GM23338 (cell line): Measurements from ENCODE around the gene IFNL3. TPM values are rescaled to one million over a fixed set of nuclear protein-coding genes. Genes with fewer than 3 reads are reported as not detected.
"Not testable (repeated sequence)": the region's sequence is repeated elsewhere in the genome, so short reads cannot be mapped to it uniquely, and the experiment has no call there.

ENCODE experiments used
- ATAC-seq: fragments of 200-7000 bp; cut with Tn5 transposase; 3 replicates; pipeline ENCODE4 v1.9.1; 2020
- DNase-seq: peaks from one replicate; pipeline ENCODE4 v3.0.0-alpha.2; 2015; ENCODE audit warnings: low spot score
- H2AFZ ChIP-seq: fragments of 200-600 bp; sonication (generic); 2 replicates; pipeline ENCODE4 v1.8.0; 2016; ENCODE audit warnings: antibody characterized with exemption, mild to moderate bottlenecking, moderate library complexity
- H3F3A ChIP-seq: fragments of 200-600 bp; sonication (generic); replicated peaks from 2 replicates; pipeline ENCODE4 v1.8.0; 2017; ENCODE audit warnings: antibody characterized with exemption, mixed run types, low read depth
- H3K27ac ChIP-seq: fragments of 200-600 bp; sonication (generic); 2 replicates; pipeline ENCODE4 v1.6.1; 2016; ENCODE audit warnings: low read depth
- H3K27me3 ChIP-seq: fragments of 200-600 bp; sonication (generic); 2 replicates; pipeline ENCODE4 v1.8.0; 2016; ENCODE audit warnings: mild to moderate bottlenecking, mixed run types, moderate library complexity; ENCODE audit not compliant: insufficient read depth
- H3K36me3 ChIP-seq: fragments of 200-600 bp; sonication (generic); 2 replicates; pipeline ENCODE4 v1.8.0; 2016; ENCODE audit warnings: mild to moderate bottlenecking; ENCODE audit not compliant: insufficient read depth
- H3K4me1 ChIP-seq: fragments of 200-600 bp; sonication (generic); 2 replicates; pipeline ENCODE4 v1.8.0; 2016; ENCODE audit warnings: mild to moderate bottlenecking, moderate library complexity; ENCODE audit not compliant: insufficient read depth
- H3K4me2 ChIP-seq: fragments of 200-600 bp; sonication (generic); 2 replicates; pipeline ENCODE4 v1.7.1; 2017; ENCODE audit warnings: mixed run types
- H3K4me3 ChIP-seq: fragments of 200-600 bp; sonication (generic); 2 replicates; pipeline ENCODE4 v1.6.1; 2016; ENCODE audit warnings: mixed run types
- H3K79me2 ChIP-seq: fragments of 200-600 bp; sonication (generic); replicated peaks from 2 replicates; pipeline ENCODE4 v1.8.0; 2017; ENCODE audit warnings: mild to moderate bottlenecking; ENCODE audit not compliant: insufficient read depth
- H3K9me2 ChIP-seq: fragments of 200-600 bp; sonication (generic); 2 replicates; pipeline ENCODE4 v1.8.0; 2017; ENCODE audit not compliant: insufficient read depth
- H4K20me1 ChIP-seq: fragments of 200-600 bp; sonication (generic); replicated peaks from 2 replicates; pipeline ENCODE4 v1.8.0; 2017; ENCODE audit warnings: mild to moderate bottlenecking; ENCODE audit not compliant: insufficient read depth
- H3K27ac Mint-ChIP-seq: 2 replicates; pipeline ENCODE4 v1.8.0; 2020; ENCODE audit warnings: inconsistent platforms, mild to moderate bottlenecking, moderate library complexity, mixed read lengths
- H3K27me3 Mint-ChIP-seq: 3 replicates; pipeline ENCODE4 v1.8.0; 2022; ENCODE audit warnings: low read depth, mild to moderate bottlenecking, moderate library complexity, mixed read lengths, inconsistent platforms; ENCODE audit not compliant: insufficient read depth, poor library complexity
- H3K36me3 Mint-ChIP-seq: 3 replicates; pipeline ENCODE4 v1.8.0; 2021; ENCODE audit warnings: low read depth, mild to moderate bottlenecking, inconsistent platforms, moderate library complexity, mixed read lengths
- H3K4me1 Mint-ChIP-seq: 3 replicates; pipeline ENCODE4 v1.8.0; 2020; ENCODE audit warnings: mild to moderate bottlenecking, inconsistent platforms, mixed read lengths
- H3K4me3 Mint-ChIP-seq: 3 replicates; pipeline ENCODE4 v1.8.0; 2021; ENCODE audit warnings: moderate library complexity, mild to moderate bottlenecking, inconsistent platforms, mixed read lengths
- H3K9me3 Mint-ChIP-seq: 3 replicates; pipeline ENCODE4 v1.8.0; 2020; ENCODE audit warnings: moderate library complexity, mild to moderate bottlenecking, inconsistent platforms, mixed read lengths
- CREB1 ChIP-seq: fragments of 250-450 bp; sonication (Bioruptor Pico); IDR thresholded peaks from 2 replicates; pipeline ENCODE4 v1.5.0; 2020; ENCODE audit warnings: low read depth, mild to moderate bottlenecking, moderate library complexity
- CTCF ChIP-seq, 2 experiments: fragments of 200-600 bp in 1 of 2; sonication (generic) in 1 of 2; conservative IDR thresholded peaks; 2 replicates each; pipeline versions ENCODE4 v1.5.1 to v1.6.1; 2016 to 2017; ENCODE audit warnings: antibody characterized with exemption in 2 of 2, low read depth in 2 of 2, mild to moderate bottlenecking in 2 of 2, moderate library complexity in 1 of 2
- ETS1 ChIP-seq: IDR thresholded peaks from 2 replicates; pipeline ENCODE4 v1.6.1; 2016; ENCODE audit warnings: antibody characterized with exemption
- EZH2 ChIP-seq: fragments of 200-600 bp; sonication (generic); IDR thresholded peaks from one replicate; pipeline ENCODE4 v1.8.0; 2017; ENCODE audit warnings: antibody characterized with exemption, mild to moderate bottlenecking, low read depth; ENCODE audit not compliant: unreplicated experiment
- EZH2phosphoT487 ChIP-seq: fragments of 200-600 bp; sonication (generic); IDR thresholded peaks from one replicate; pipeline ENCODE4 v1.8.1; 2018; ENCODE audit warnings: antibody characterized with exemption; ENCODE audit not compliant: unreplicated experiment
- JUNB ChIP-seq: IDR thresholded peaks from one replicate; pipeline ENCODE4 v1.6.1; 2016; ENCODE audit warnings: antibody characterized with exemption; ENCODE audit not compliant: unreplicated experiment
- NANOG ChIP-seq: IDR thresholded peaks from 2 replicates; pipeline ENCODE4 v1.6.1; 2016; ENCODE audit warnings: antibody characterized with exemption, borderline replicate concordance
- POLR2AphosphoS5 ChIP-seq: IDR thresholded peaks from 2 replicates; pipeline ENCODE4 v1.6.1; 2016; ENCODE audit warnings: antibody characterized with exemption, low read depth
- ZNF114 ChIP-seq: fragments of 250-450 bp; sonication (Bioruptor Pico); IDR thresholded peaks from 2 replicates; pipeline ENCODE4 v1.5.0; 2020; ENCODE audit warnings: mild to moderate bottlenecking, moderate library complexity
- ZNF331 ChIP-seq: fragments of 250-450 bp; sonication (Bioruptor Pico); IDR thresholded peaks from 2 replicates; pipeline ENCODE4 v1.5.0; 2020; ENCODE audit warnings: low read depth, mild to moderate bottlenecking, moderate library complexity
- ZNF462 ChIP-seq: fragments of 250-450 bp; sonication (Bioruptor Pico); IDR thresholded peaks from 2 replicates; pipeline ENCODE4 v1.5.0; 2020; ENCODE audit warnings: mild to moderate bottlenecking, moderate library complexity
- polyA plus RNA-seq: library from polyadenylated mRNA; unstranded; fragments of >200 nt; fragmentation: Nextera tagmentation; extraction: Ambion mirVana; gene quantifications from 2 replicates; pipeline ENCODE4 v1.2.1, GENCODE V29; 2016
- total RNA-seq: library from RNA; depleted of rRNA; stranded (reverse); fragments of >200 nt; shearing (Covaris generic); gene quantifications from 2 replicates; pipeline ENCODE4 v1.2.3, GENCODE V29; 2014

Gene IFNL3
- total and polyA plus RNA-seq, 2 experiments from 2014 or later = not detected

GRCh38 chr19:39270036-39270871 lies 25.4 kb upstream of the IFNL3 start:
- Mint-ChIP-seq H3K36me3 (no peaks in the 10 kb centered on the region), H3K4me1 (no peaks in the 10 kb centered on the region; the same call in 2 of the 3 replicates), H3K9me3 (no peaks in the 10 kb centered on the region; the same call in 2 of the 3 replicates), H3K27ac (no peak overlapping the region), H3K4me3 (no peak overlapping the region), H3K27me3 (peaks cover 17% of the 10 kb centered on the region)
- Histone ChIP-seq H3K79me2 (no peaks in the 10 kb centered on the region), H3K4me3 (no peak overlapping the region), H3K27me3 (peaks cover 34% of the 10 kb centered on the region), H4K20me1 (no peaks in the 10 kb centered on the region), H3K9me2 (no peaks in the 10 kb centered on the region), H3K27ac (no peak overlapping the region), H2AFZ (no peak overlapping the region), H3F3A (no peaks in the 10 kb centered on the region), H3K4me2 (no peak overlapping the region), H3K36me3 (no peaks in the 10 kb centered on the region), H3K4me1 (no peaks in the 10 kb centered on the region)
- DNase-seq (no peak), ATAC-seq (no peak)
- TF ChIP-seq ZNF462 (CRISPR knock-in tag) (no peak), JUNB (no peak), NANOG (no peak), EZH2 (no peak), ETS1 (no peak), EZH2phosphoT487 (no peak), CTCF (conservative IDR thresholded peaks at IDR 0.05; ENCODE audit: low read depth in 2 of 2) (no peak), ZNF331 (CRISPR knock-in tag) (no peak), POLR2AphosphoS5 (no peak), ZNF114 (CRISPR knock-in tag) (no peak), CREB1 (CRISPR knock-in tag) (no peak)

GRCh38 chr19:39269369-39269768 lies 24.6 kb upstream of the IFNL3 start:
- H3K79me2 ChIP-seq, H3K27ac ChIP-seq, H3K4me2 ChIP-seq, H3K36me3 ChIP-seq, ATAC-seq, H3K4me1 Mint-ChIP-seq, H3K4me3 Mint-ChIP-seq, DNase-seq, H3K4me3 ChIP-seq, H3F3A ChIP-seq, H2AFZ ChIP-seq, H3K9me2 ChIP-seq, H3K36me3 Mint-ChIP-seq, H3K27ac Mint-ChIP-seq, H3K4me1 ChIP-seq, H4K20me1 ChIP-seq, H3K9me3 Mint-ChIP-seq: not testable (repeated sequence)
- H3K27me3 Mint-ChIP-seq = peaks cover 26% of the 10 kb centered on the region
- peaks cover 34% of the 10 kb centered on the region for H3K27me3 ChIP-seq
